ENCODE results near the gene KRTAP15-1.

DNA sequence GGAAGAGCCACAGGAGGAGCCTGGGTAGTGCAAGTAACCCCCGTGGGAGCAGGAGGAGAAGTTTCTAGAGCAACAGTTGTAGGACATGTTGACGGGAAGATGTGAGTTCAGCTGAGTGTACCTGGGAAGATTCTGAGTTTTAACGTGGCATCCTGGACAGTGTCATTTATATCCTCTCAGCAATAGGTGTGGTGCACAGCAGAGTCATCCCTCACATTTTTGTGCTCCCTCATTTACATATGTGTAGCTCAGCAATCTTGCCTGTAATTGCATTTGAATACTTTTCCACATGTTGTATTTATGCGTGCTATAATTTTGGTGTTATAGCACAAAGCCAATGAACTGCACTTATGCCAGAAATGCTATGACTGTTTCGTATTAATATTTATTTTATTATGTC, 14.2 kb upstream of the KRTAP15-1 start, which contains the start of gene KRTAP13-3:
- TF ChIP-seq POLR2AphosphoS5 (IDR thresholded peaks at IDR 0.05; ENCODE audit: low read depth) (no peak), CREB1 (CRISPR knock-in tag; IDR thresholded peaks at IDR 0.05; ENCODE audit: low read depth) (no peak), REST (IDR thresholded peaks at IDR 0.05; ENCODE audit: unreplicated experiment) (no peak), EZH2 (IDR thresholded peaks at IDR 0.05; ENCODE audit: low read depth, unreplicated experiment) (no peak), JUNB (IDR thresholded peaks at IDR 0.05; ENCODE audit: unreplicated experiment) (no peak), EZH2phosphoT487 (IDR thresholded peaks at IDR 0.05; ENCODE audit: unreplicated experiment) (no peak), STAT1 (IDR thresholded peaks at IDR 0.05; ENCODE audit: unreplicated experiment) (no peak), ZNF331 (CRISPR knock-in tag; IDR thresholded peaks at IDR 0.05; ENCODE audit: low read depth) (no peak)
- TF ChIP-seq, protein P1, sequence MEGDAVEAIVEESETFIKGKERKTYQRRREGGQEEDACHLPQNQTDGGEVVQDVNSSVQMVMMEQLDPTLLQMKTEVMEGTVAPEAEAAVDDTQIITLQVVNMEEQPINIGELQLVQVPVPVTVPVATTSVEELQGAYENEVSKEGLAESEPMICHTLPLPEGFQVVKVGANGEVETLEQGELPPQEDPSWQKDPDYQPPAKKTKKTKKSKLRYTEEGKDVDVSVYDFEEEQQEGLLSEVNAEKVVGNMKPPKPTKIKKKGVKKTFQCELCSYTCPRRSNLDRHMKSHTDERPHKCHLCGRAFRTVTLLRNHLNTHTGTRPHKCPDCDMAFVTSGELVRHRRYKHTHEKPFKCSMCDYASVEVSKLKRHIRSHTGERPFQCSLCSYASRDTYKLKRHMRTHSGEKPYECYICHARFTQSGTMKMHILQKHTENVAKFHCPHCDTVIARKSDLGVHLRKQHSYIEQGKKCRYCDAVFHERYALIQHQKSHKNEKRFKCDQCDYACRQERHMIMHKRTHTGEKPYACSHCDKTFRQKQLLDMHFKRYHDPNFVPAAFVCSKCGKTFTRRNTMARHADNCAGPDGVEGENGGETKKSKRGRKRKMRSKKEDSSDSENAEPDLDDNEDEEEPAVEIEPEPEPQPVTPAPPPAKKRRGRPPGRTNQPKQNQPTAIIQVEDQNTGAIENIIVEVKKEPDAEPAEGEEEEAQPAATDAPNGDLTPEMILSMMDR (conservative IDR thresholded peaks at IDR 0.05; ENCODE audit: low read depth in 2 of 2): no peak
- TF ChIP-seq, protein P2, sequence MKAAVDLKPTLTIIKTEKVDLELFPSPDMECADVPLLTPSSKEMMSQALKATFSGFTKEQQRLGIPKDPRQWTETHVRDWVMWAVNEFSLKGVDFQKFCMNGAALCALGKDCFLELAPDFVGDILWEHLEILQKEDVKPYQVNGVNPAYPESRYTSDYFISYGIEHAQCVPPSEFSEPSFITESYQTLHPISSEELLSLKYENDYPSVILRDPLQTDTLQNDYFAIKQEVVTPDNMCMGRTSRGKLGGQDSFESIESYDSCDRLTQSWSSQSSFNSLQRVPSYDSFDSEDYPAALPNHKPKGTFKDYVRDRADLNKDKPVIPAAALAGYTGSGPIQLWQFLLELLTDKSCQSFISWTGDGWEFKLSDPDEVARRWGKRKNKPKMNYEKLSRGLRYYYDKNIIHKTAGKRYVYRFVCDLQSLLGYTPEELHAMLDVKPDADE (IDR thresholded peaks at IDR 0.05): no peak
